Activated naive CD4-positive, alpha-beta T cell treated with anti-CD3 and anti-CD28 coated beads, Interleukin-2, amount 50 U/mL, for 24 hours (primary cell): ENCODE measurements around the gene CTNNA1.

Experiments
- H3K27ac Mint-ChIP-seq: one replicate; pipeline ENCODE4 v1.8.0; 2021; ENCODE audit warnings: mild to moderate bottlenecking, mixed read lengths
- H3K27me3 Mint-ChIP-seq: one replicate; pipeline ENCODE4 v1.8.0; 2021; ENCODE audit warnings: mixed read lengths
- H3K36me3 Mint-ChIP-seq: one replicate; pipeline ENCODE4 v1.8.0; 2021; ENCODE audit warnings: mixed read lengths
- H3K4me1 Mint-ChIP-seq: one replicate; pipeline ENCODE4 v1.8.0; 2021; ENCODE audit warnings: mixed read lengths
- H3K4me3 Mint-ChIP-seq: one replicate; pipeline ENCODE4 v1.8.0; 2021; ENCODE audit warnings: mild to moderate bottlenecking, mixed read lengths
- H3K9me3 Mint-ChIP-seq: one replicate; pipeline ENCODE4 v1.8.0; 2021; ENCODE audit warnings: mixed read lengths

CTNNA1 gene

GRCh38 chr5:138938526-138938925 lies 185.3 kb downstream of the CTNNA1 start:
- Mint-ChIP-seq H3K4me1 (peaks cover 18% of the 10 kb centered on the region), H3K36me3 (peaks cover 10% of the 10 kb centered on the region), H3K27me3 (no peaks in the 10 kb centered on the region), H3K9me3 (peaks cover 4% of the 10 kb centered on the region), H3K4me3 (no peak overlapping the region), H3K27ac (no peak overlapping the region)

GRCh38 chr5:138942066-138942465 lies 188.8 kb downstream of the CTNNA1 start:
- no peak overlapping the region for H3K4me3 Mint-ChIP-seq
- peaks cover 4% of the 10 kb centered on the region for H3K9me3 Mint-ChIP-seq
- H3K27ac Mint-ChIP-seq, result no peak overlapping the region
- H3K4me1 Mint-ChIP-seq, result peaks cover 20% of the 10 kb centered on the region
- H3K36me3 Mint-ChIP-seq, result peaks cover 13% of the 10 kb centered on the region
- H3K27me3 Mint-ChIP-seq, result no peaks in the 10 kb centered on the region

GRCh38 chr5:138942861-138943260 lies 189.6 kb downstream of the CTNNA1 start:
- no peak overlapping the region for H3K4me3 Mint-ChIP-seq
- no peaks in the 10 kb centered on the region for H3K27me3 Mint-ChIP-seq
- no peak overlapping the region for H3K27ac Mint-ChIP-seq

GRCh38 chr5:138943599-138944173 lies 190.5 kb downstream of the CTNNA1 start:
- Mint-ChIP-seq H3K27me3 (no peaks in the 10 kb centered on the region), H3K9me3 (peaks cover 4% of the 10 kb centered on the region), H3K4me3 (no peak overlapping the region), H3K27ac (no peak overlapping the region), H3K4me1 (peaks cover 20% of the 10 kb centered on the region), H3K36me3 (peaks cover 13% of the 10 kb centered on the region)

More at GRCh38 chr5:138942861-138943260, 189.6 kb downstream of the CTNNA1 start:
- Mint-ChIP-seq H3K4me1 (peaks cover 20% of the 10 kb centered on the region), H3K9me3 (peaks cover 4% of the 10 kb centered on the region), H3K36me3 (peaks cover 13% of the 10 kb centered on the region)

- Mint-ChIP-seq H3K4me1 (peaks cover 20% of the 10 kb centered on the region), H3K9me3 (peaks cover 4% of the 10 kb centered on the region), H3K27ac (no peak overlapping the region), H3K36me3 (peaks cover 13% of the 10 kb centered on the region), H3K4me3 (no peak overlapping the region), H3K27me3 (no peaks in the 10 kb centered on the region)
Observed at GRCh38 chr5:138944527-138945322, 191.5 kb downstream of the CTNNA1 start.

GRCh38 chr5:138945421-138946240 lies 192.4 kb downstream of the CTNNA1 start:
- peaks cover 12% of the 10 kb centered on the region for H3K36me3 Mint-ChIP-seq
- H3K4me1 Mint-ChIP-seq, result peaks cover 16% of the 10 kb centered on the region
- no peak overlapping the region for H3K4me3 Mint-ChIP-seq
- H3K9me3 Mint-ChIP-seq, result peaks cover 4% of the 10 kb centered on the region
- H3K27me3 Mint-ChIP-seq, result no peaks in the 10 kb centered on the region
- no peak overlapping the region for H3K27ac Mint-ChIP-seq

GRCh38 chr5:138946241-138946623 lies 193.0 kb downstream of the CTNNA1 start:
- Mint-ChIP-seq H3K27me3 (no peaks in the 10 kb centered on the region), H3K27ac (no peak overlapping the region), H3K9me3 (peaks cover 4% of the 10 kb centered on the region), H3K4me3 (no peak overlapping the region), H3K4me1 (peaks cover 10% of the 10 kb centered on the region), H3K36me3 (peaks cover 10% of the 10 kb centered on the region)

GRCh38 chr5:138946831-138947560 lies 193.8 kb downstream of the CTNNA1 start:
- Mint-ChIP-seq H3K27ac (no peak overlapping the region), H3K27me3 (no peaks in the 10 kb centered on the region), H3K36me3 (peaks cover 10% of the 10 kb centered on the region), H3K9me3 (peaks cover under 1% of the 10 kb centered on the region), H3K4me3 (no peak overlapping the region), H3K4me1 (peaks cover 4% of the 10 kb centered on the region)

- Mint-ChIP-seq H3K27ac (no peak overlapping the region), H3K36me3 (peaks cover 6% of the 10 kb centered on the region), H3K9me3 (no peaks in the 10 kb centered on the region), H3K27me3 (no peaks in the 10 kb centered on the region), H3K4me3 (no peak overlapping the region), H3K4me1 (peaks cover 8% of the 10 kb centered on the region)
Observed at GRCh38 chr5:138947780-138948179, 194.6 kb downstream of the CTNNA1 start.

- Mint-ChIP-seq H3K4me1 (peaks cover 14% of the 10 kb centered on the region), H3K27me3 (no peaks in the 10 kb centered on the region), H3K36me3 (peaks cover 5% of the 10 kb centered on the region), H3K27ac (no peak overlapping the region), H3K9me3 (no peaks in the 10 kb centered on the region), H3K4me3 (no peak overlapping the region)
Observed at GRCh38 chr5:138948471-138949222, 195.4 kb downstream of the CTNNA1 start.

- no peaks in the 10 kb centered on the region for H3K9me3 Mint-ChIP-seq
- peaks cover 18% of the 10 kb centered on the region for H3K4me1 Mint-ChIP-seq
- H3K27ac Mint-ChIP-seq, result no peak overlapping the region
- H3K27me3 Mint-ChIP-seq, result no peaks in the 10 kb centered on the region
- H3K36me3 Mint-ChIP-seq, result peaks cover 5% of the 10 kb centered on the region
- H3K4me3 Mint-ChIP-seq, result no peak overlapping the region
Observed at GRCh38 chr5:138949223-138949574, 196.0 kb downstream of the CTNNA1 start.

- peaks cover 5% of the 10 kb centered on the region for H3K36me3 Mint-ChIP-seq
- peaks cover 19% of the 10 kb centered on the region for H3K4me1 Mint-ChIP-seq
- H3K9me3 Mint-ChIP-seq, result no peaks in the 10 kb centered on the region
- no peaks in the 10 kb centered on the region for H3K27me3 Mint-ChIP-seq
- no peak overlapping the region for H3K27ac Mint-ChIP-seq
- H3K4me3 Mint-ChIP-seq, result no peak overlapping the region
Observed at GRCh38 chr5:138949988-138950387, 196.8 kb downstream of the CTNNA1 start.

- Mint-ChIP-seq H3K4me1 (peaks cover 19% of the 10 kb centered on the region), H3K4me3 (no peak overlapping the region), H3K27me3 (no peaks in the 10 kb centered on the region), H3K36me3 (peaks cover 2% of the 10 kb centered on the region), H3K9me3 (no peaks in the 10 kb centered on the region), H3K27ac (no peak overlapping the region)
Observed at GRCh38 chr5:138950421-138951031, 197.3 kb downstream of the CTNNA1 start.

GRCh38 chr5:138951091-138951985 lies 198.1 kb downstream of the CTNNA1 start:
- Mint-ChIP-seq H3K4me3 (no peak overlapping the region), H3K27ac (no peak overlapping the region), H3K4me1 (peaks cover 19% of the 10 kb centered on the region), H3K36me3 (peaks cover 2% of the 10 kb centered on the region), H3K27me3 (no peaks in the 10 kb centered on the region), H3K9me3 (no peaks in the 10 kb centered on the region)
